HG02798 (cell line): ENCODE measurements around the gene PRRG4.
A peak's percentile ranks its signal among the peaks of the same experiment; 100 is the strongest.
"Not testable (repeated sequence)": the region's sequence is repeated elsewhere in the genome, so short reads cannot be mapped to it uniquely, and the experiment has no call there.

Experiments
- ATAC-seq: cut with Tn5 transposase; IDR thresholded peaks from one replicate; pipeline ENCODE4 v1.9.1; 2021; ENCODE audit warnings: mild to moderate bottlenecking; ENCODE audit not compliant: unreplicated experiment, poor library complexity

PRRG4 gene

GRCh38 chr11:32829680-32830412 is at the start of gene PRRG4:
Gene PRRG4, plus strand, starts transcription at chr11:32829927. Its CDS starts 603 bp downstream, at chr11:32830530.
- ATAC-seq, result peak; percentile 86

- not testable (repeated sequence) for ATAC-seq
Measured at GRCh38 chr11:32780839-32781238, 48.9 kb upstream of the PRRG4 start.

GRCh38 chr11:32781721-32782120 is 48.0 kb upstream of the PRRG4 start:
- no peak for ATAC-seq

GRCh38 chr11:32785262-32785661 is 44.5 kb upstream of the PRRG4 start:
- ATAC-seq, result no peak

GRCh38 chr11:32786811-32787210 is 42.9 kb upstream of the PRRG4 start:
- ATAC-seq, result no peak

- ATAC-seq, result no peak
Measured at GRCh38 chr11:32790916-32791315, 38.8 kb upstream of the PRRG4 start.

GRCh38 chr11:32792111-32792947 is 37.4 kb upstream of the PRRG4 start:
- ATAC-seq, result peak; percentile 19

- ATAC-seq, result peak; percentile 84
Measured at GRCh38 chr11:32792948-32793475, 36.7 kb upstream of the PRRG4 start.

GRCh38 chr11:32794439-32794838 is 35.3 kb upstream of the PRRG4 start, which contains the start of gene CCDC73:
Gene CCDC73, minus strand, starts transcription at chr11:32794662. Its CDS starts 34,419 bp downstream, at chr11:32760243.
- ATAC-seq, result no peak

- ATAC-seq, result no peak
Measured at GRCh38 chr11:32796425-32796824, 33.3 kb upstream of the PRRG4 start.

GRCh38 chr11:32809313-32809712 is 20.4 kb upstream of the PRRG4 start:
- peak; percentile 99 for ATAC-seq

GRCh38 chr11:32817181-32817851 is 12.4 kb upstream of the PRRG4 start:
- ATAC-seq, result no peak

GRCh38 chr11:32817852-32818183 is 11.9 kb upstream of the PRRG4 start:
- ATAC-seq, result no peak

- ATAC-seq, result no peak
Measured at GRCh38 chr11:32819187-32819586, 10.5 kb upstream of the PRRG4 start.

GRCh38 chr11:32820497-32820896 is 9.2 kb upstream of the PRRG4 start:
- no peak for ATAC-seq

- peak; percentile 24 for ATAC-seq
Measured at GRCh38 chr11:32821517-32821916, 8.2 kb upstream of the PRRG4 start.

GRCh38 chr11:32821917-32822560 is 7.7 kb upstream of the PRRG4 start:
- ATAC-seq, result peak; percentile 61

- not testable (repeated sequence) for ATAC-seq
Measured at GRCh38 chr11:32823617-32824016, 6.1 kb upstream of the PRRG4 start.

GRCh38 chr11:32826113-32826512 is 3.6 kb upstream of the PRRG4 start:
- ATAC-seq, result no peak

GRCh38 chr11:32827276-32827675 is 2.5 kb upstream of the PRRG4 start:
- ATAC-seq, result no peak
